GM19467 (cell line): ENCODE measurements around the gene MAP1B.

Experiments
- ATAC-seq: cut with Tn5 transposase; IDR thresholded peaks from one replicate; pipeline ENCODE4 v1.9.1; 2021; ENCODE audit warnings: mild to moderate bottlenecking, moderate library complexity; ENCODE audit not compliant: unreplicated experiment

MAP1B gene

GRCh38 chr5:72093824-72094223 is 13.5 kb upstream of the MAP1B start:
- no peak for ATAC-seq

- ATAC-seq: no peak
These were observed 10.6 kb upstream of the MAP1B start for GRCh38 chr5:72096602-72097188.

- no peak for ATAC-seq
These were observed 5.4 kb upstream of the MAP1B start for GRCh38 chr5:72101828-72102227.

- no peak for ATAC-seq
These were observed 501 bp upstream of the MAP1B start for GRCh38 chr5:72106817-72107130.

- ATAC-seq: no peak
These were observed 576 bp downstream of the MAP1B start for GRCh38 chr5:72107901-72108201.

- no peak for ATAC-seq
These were observed 1.2 kb downstream of the MAP1B start for GRCh38 chr5:72108202-72109061.

- ATAC-seq: no peak
These were observed 1.8 kb downstream of the MAP1B start for GRCh38 chr5:72109062-72109411.

- no peak for ATAC-seq
These were observed 2.4 kb downstream of the MAP1B start for GRCh38 chr5:72109625-72110024.

GRCh38 chr5:72110394-72111013 is 3.2 kb downstream of the MAP1B start:
- ATAC-seq: no peak

GRCh38 chr5:72112389-72112788 is 5.1 kb downstream of the MAP1B start:
- no peak for ATAC-seq

- ATAC-seq: no peak
These were observed 7.4 kb downstream of the MAP1B start for GRCh38 chr5:72114629-72115028.

GRCh38 chr5:72115296-72115695 is 8.0 kb downstream of the MAP1B start:
- no peak for ATAC-seq

GRCh38 chr5:72117307-72117706 is 10.0 kb downstream of the MAP1B start:
- no peak for ATAC-seq

- ATAC-seq: no peak
These were observed 13.9 kb downstream of the MAP1B start for GRCh38 chr5:72121052-72121779.

GRCh38 chr5:72121780-72122445 is 14.6 kb downstream of the MAP1B start:
- ATAC-seq: no peak

- ATAC-seq: no peak
These were observed 15.3 kb downstream of the MAP1B start for GRCh38 chr5:72122602-72123001.

- no peak for ATAC-seq
These were observed 16.6 kb downstream of the MAP1B start for GRCh38 chr5:72123764-72124376.

GRCh38 chr5:72125271-72125940 is 18.1 kb downstream of the MAP1B start:
- ATAC-seq: no peak

- no peak for ATAC-seq
These were observed 18.8 kb downstream of the MAP1B start for GRCh38 chr5:72125941-72126620.

GRCh38 chr5:72126796-72127195 is 19.5 kb downstream of the MAP1B start:
- ATAC-seq: no peak
